ENCODE measurements around the gene SMARCAD1. TPM values are rescaled to one million over a fixed set of nuclear protein-coding genes. Genes with fewer than 3 reads are reported as not detected.
"Not testable (repeated sequence)": the region's sequence is repeated elsewhere in the genome, so short reads cannot be mapped to it uniquely, and the experiment has no call there.

Gene SMARCAD1
- total and polyA plus RNA-seq, 5 experiments from 2014 or later: 9.8 to 33.0 (median 11.4) TPM

GRCh38 chr4:94307231-94307871, 99.7 kb downstream of the SMARCAD1 start:
- Mint-ChIP-seq H3K27me3 (peaks cover 0 to under 1% (median 0%) of the 10 kb centered on the region in 5 donors), H3K9me3 (peaks cover 0 to 6% (median 0%) of the 10 kb centered on the region in 9 donors)
- POLR2A ChIA-PET: no interaction called here

GRCh38 chr4:94319927-94320326, 112.3 kb downstream of the SMARCAD1 start:
- ATAC-seq, DNase-seq, H3K27ac Mint-ChIP-seq, POLR2A ChIA-PET, H3K4me1 Mint-ChIP-seq, H3K4me3 Mint-ChIP-seq, H3K27me3 Mint-ChIP-seq: not testable (repeated sequence)
- Mint-ChIP-seq H3K36me3 (peaks cover 0 to 29% (median 16%) of the 10 kb centered on the region in 3 donors), H3K9me3 (peaks cover 0 to 42% (median 28%) of the 10 kb centered on the region in 9 donors)

More at GRCh38 chr4:94307231-94307871, 99.7 kb downstream of the SMARCAD1 start:
- H3K4me1 Mint-ChIP-seq: no peaks in the 10 kb centered on the region
- no peak for DNase-seq
- H3K27ac Mint-ChIP-seq: no peak overlapping the region
- peaks cover 0 to 3% (median 0%) of the 10 kb centered on the region in 3 donors for H3K36me3 Mint-ChIP-seq
- no peak overlapping the region for H3K4me3 Mint-ChIP-seq
- ATAC-seq: no peak

- Mint-ChIP-seq H3K27ac (no peak overlapping the region), H3K27me3 (peaks cover 0 to 5% (median 3%) of the 10 kb centered on the region in 5 donors), H3K4me1 (no peaks in the 10 kb centered on the region), H3K4me3 (no peak overlapping the region), H3K36me3 (peaks cover 0 to 31% (median 26%) of the 10 kb centered on the region in 3 donors), H3K9me3 (peaks cover 4 to 48% (median 35%) of the 10 kb centered on the region in 9 donors)
- POLR2A ChIA-PET: no interaction called here
- no peak for DNase-seq
- ATAC-seq: no peak
Measured at GRCh38 chr4:94325835-94326234, 118.2 kb downstream of the SMARCAD1 start.

GRCh38 chr4:94329933-94330332, 122.3 kb downstream of the SMARCAD1 start:
- H3K36me3 Mint-ChIP-seq: peaks cover 0 to 17% (median 12%) of the 10 kb centered on the region in 3 donors
- DNase-seq (no peak), ATAC-seq (no peak)
- no peak overlapping the region for H3K4me3 Mint-ChIP-seq
- H3K27ac Mint-ChIP-seq: no peak overlapping the region
- H3K4me1 Mint-ChIP-seq: no peaks in the 10 kb centered on the region
- POLR2A ChIA-PET: no interaction called here
- H3K27me3 Mint-ChIP-seq: peaks cover 0 to 3% (median 0%) of the 10 kb centered on the region in 5 donors
- peaks cover 4 to 25% (median 17%) of the 10 kb centered on the region in 9 donors for H3K9me3 Mint-ChIP-seq

GRCh38 chr4:94332983-94333590, 125.4 kb downstream of the SMARCAD1 start:
- peaks cover 0 to 2% (median 1%) of the 10 kb centered on the region in 9 donors for H3K9me3 Mint-ChIP-seq
- H3K27ac Mint-ChIP-seq: no peak overlapping the region
- H3K4me3 Mint-ChIP-seq: no peak overlapping the region
- H3K4me1 Mint-ChIP-seq: no peaks in the 10 kb centered on the region
- DNase-seq: no peak
- peaks cover 0 to 2% (median 0%) of the 10 kb centered on the region in 3 donors for H3K36me3 Mint-ChIP-seq
- POLR2A ChIA-PET: no interaction called here
- ATAC-seq: no peak
- H3K27me3 Mint-ChIP-seq: peaks cover 0 to 3% (median 0%) of the 10 kb centered on the region in 5 donors

GRCh38 chr4:94333866-94334265, 126.2 kb downstream of the SMARCAD1 start:
- Mint-ChIP-seq H3K27ac (no peak overlapping the region), H3K4me3 (no peak overlapping the region), H3K9me3 (no peaks in the 10 kb centered on the region), H3K4me1 (peaks cover 0 to 6% (median 4%) of the 10 kb centered on the region in 4 donors), H3K36me3 (no peaks in the 10 kb centered on the region), H3K27me3 (peaks cover 0 to 3% (median 0%) of the 10 kb centered on the region in 5 donors)
- POLR2A ChIA-PET: no interaction called here
- DNase-seq (no peak), ATAC-seq (no peak)

- ATAC-seq: no peak
- Mint-ChIP-seq H3K4me3 (no peak overlapping the region), H3K27me3 (peaks cover 0 to 3% (median 0%) of the 10 kb centered on the region in 5 donors), H3K36me3 (no peaks in the 10 kb centered on the region), H3K4me1 (peaks cover 2 to 11% (median 9%) of the 10 kb centered on the region in 4 donors), H3K9me3 (no peaks in the 10 kb centered on the region), H3K27ac (no peak overlapping the region)
- DNase-seq: no peak
- POLR2A ChIA-PET: no interaction called here
Measured at GRCh38 chr4:94334476-94334875, 126.8 kb downstream of the SMARCAD1 start.

GRCh38 chr4:94334962-94335361, 127.3 kb downstream of the SMARCAD1 start:
- DNase-seq (no peak), ATAC-seq (no peak)
- Mint-ChIP-seq H3K27ac (no peak overlapping the region), H3K4me3 (no peak overlapping the region), H3K27me3 (peaks cover 0 to under 1% (median 0%) of the 10 kb centered on the region in 5 donors), H3K9me3 (no peaks in the 10 kb centered on the region), H3K36me3 (no peaks in the 10 kb centered on the region), H3K4me1 (peaks cover 6 to 16% (median 14%) of the 10 kb centered on the region in 4 donors)
- POLR2A ChIA-PET: no interaction called here

- H3K4me3 Mint-ChIP-seq: no peak overlapping the region
Measured at GRCh38 chr4:94336303-94336702, 128.6 kb downstream of the SMARCAD1 start.

GRCh38 chr4:94336791-94337190, 129.1 kb downstream of the SMARCAD1 start:
- DNase-seq, H3K9me3 Mint-ChIP-seq, ATAC-seq, H3K27me3 Mint-ChIP-seq, POLR2A ChIA-PET, H3K36me3 Mint-ChIP-seq, H3K27ac Mint-ChIP-seq: not testable (repeated sequence)
- H3K4me3 Mint-ChIP-seq: peak overlapping the region in 1 of 10 donors; percentile 64
- H3K4me1 Mint-ChIP-seq: peaks cover 6 to 16% (median 14%) of the 10 kb centered on the region in 4 donors

More at GRCh38 chr4:94336303-94336702, 128.6 kb downstream of the SMARCAD1 start:
- Mint-ChIP-seq H3K27me3 (no peaks in the 10 kb centered on the region), H3K36me3 (no peaks in the 10 kb centered on the region), H3K27ac (no peak overlapping the region), H3K4me1 (peaks cover 6 to 16% (median 14%) of the 10 kb centered on the region in 4 donors), H3K9me3 (no peaks in the 10 kb centered on the region)
- ATAC-seq (no peak), DNase-seq (no peak)
- POLR2A ChIA-PET: no interaction called here

GRCh38 chr4:94338681-94339351, 131.2 kb downstream of the SMARCAD1 start:
- peaks cover 8 to 23% (median 17%) of the 10 kb centered on the region in 4 donors for H3K4me1 Mint-ChIP-seq
- DNase-seq (no peak), ATAC-seq (peak in 1 of 2 donors; percentile 45)
- peak overlapping the region; percentile 55 to 82 (median 76) for H3K4me3 Mint-ChIP-seq
- no peaks in the 10 kb centered on the region for H3K9me3 Mint-ChIP-seq
- H3K27me3 Mint-ChIP-seq: no peaks in the 10 kb centered on the region
- POLR2A ChIA-PET: no interaction called here
- no peaks in the 10 kb centered on the region for H3K36me3 Mint-ChIP-seq
- H3K27ac Mint-ChIP-seq: peak overlapping the region in 8 of 10 donors; percentile 44 to 80 (median 65)

GRCh38 chr4:94339779-94340178, 132.1 kb downstream of the SMARCAD1 start:
- Mint-ChIP-seq H3K36me3 (no peaks in the 10 kb centered on the region), H3K27ac (peak overlapping the region in 5 of 10 donors; percentile 51 to 67 (median 63)), H3K4me1 (peaks cover 8 to 23% (median 17%) of the 10 kb centered on the region in 4 donors), H3K27me3 (no peaks in the 10 kb centered on the region), H3K4me3 (peak overlapping the region; percentile 56 to 82 (median 76)), H3K9me3 (no peaks in the 10 kb centered on the region)
- peak in 1 of 2 donors; percentile 22 for ATAC-seq
- DNase-seq: no peak
- POLR2A ChIA-PET: no interaction called here
